K562 (cell line): Measurements from ENCODE around the gene MALAT1. TPM values are rescaled to one million over a fixed set of nuclear protein-coding genes. Genes with fewer than 3 reads are reported as not detected.

Experiments
- CCAR2 ChIP-seq: fragments of 200-400 bp; formaldehyde crosslinking; IDR thresholded peaks from 2 replicates; pipeline ENCODE4 v1.6.1; 2017; ENCODE audit warnings: mild to moderate bottlenecking, low read depth, low read length
- FOXA3 ChIP-seq, 2 experiments: fragments of 450-650 bp in 1 of 2; sonication (generic) in 1 of 2; formaldehyde crosslinking; IDR thresholded peaks in 1 of 2; conservative IDR thresholded peaks in 1 of 2; 2 replicates each; pipeline versions ENCODE4 v1.4.0 to v1.8.0; 2020 to 2022; ENCODE audit warnings: mild to moderate bottlenecking in 2 of 2, missing genetic modification reagents in 1 of 2
- GTF2E2 ChIP-seq: fragments of 200-800 bp; sonication (Bioruptor generic); IDR thresholded peaks from 2 replicates; pipeline ENCODE4 v1.6.1; 2016; ENCODE audit warnings: missing genetic modification characterization, missing compliant biosample characterization
- KDM4B ChIP-seq, 2 experiments: fragments of 450-650 bp in 1 of 2; sonication (generic) in 1 of 2; IDR thresholded peaks; 2 replicates each; pipeline ENCODE4 v1.6.1; 2016 to 2017; ENCODE audit warnings: borderline replicate concordance in 2 of 2, antibody characterized with exemption in 1 of 2, low read depth in 1 of 2, mild to moderate bottlenecking in 1 of 2
- KLF10 ChIP-seq: fragments of 250-450 bp; sonication (Bioruptor Pico); IDR thresholded peaks from 2 replicates; pipeline ENCODE4 v1.6.1; 2021; ENCODE audit warnings: matching md5 sums
- MAFF ChIP-seq: IDR thresholded peaks from 2 replicates; pipeline ENCODE4 v1.6.1; 2012; ENCODE audit warnings: low read length, improper control_type of control experiment
- MYBL2 ChIP-seq, 2 experiments: fragments of 450-650 bp in 1 of 2; sonication (generic) in 1 of 2; formaldehyde crosslinking in 1 of 2; IDR thresholded peaks; 2 replicates each; pipeline versions ENCODE4 v1.6.1 to v1.8.1; 2017 to 2022; ENCODE audit warnings: borderline replicate concordance in 1 of 2, inconsistent platforms in 1 of 2, low read depth in 1 of 2, mild to moderate bottlenecking in 1 of 2, missing genetic modification reagents in 1 of 2, moderate library complexity in 1 of 2
- RB1 ChIP-seq: fragments of 450-650 bp; IDR thresholded peaks from 2 replicates; pipeline ENCODE4 v1.6.1; 2017; ENCODE audit warnings: low read depth, mild to moderate bottlenecking
- SMAD1 ChIP-seq: fragments of 150-350 bp; IDR thresholded peaks from 2 replicates; pipeline ENCODE4 v1.6.1; 2014; ENCODE audit warnings: low read length, low read depth; ENCODE audit not compliant: partially characterized antibody
- SMARCA5 ChIP-seq: fragments of 450-650 bp; IDR thresholded peaks from 2 replicates; pipeline ENCODE4 v1.6.1; 2016
- SOX6 ChIP-seq: fragments of 450-650 bp; IDR thresholded peaks from 2 replicates; pipeline ENCODE4 v1.6.1; 2014; ENCODE audit warnings: mild to moderate bottlenecking
- TCF15 ChIP-seq: fragments of 250-450 bp; sonication (Bioruptor Pico); IDR thresholded peaks from 2 replicates; pipeline ENCODE4 v1.8.0; 2022; ENCODE audit warnings: moderate library complexity, mild to moderate bottlenecking, inconsistent platforms
- TSHZ1 ChIP-seq: fragments of 250-450 bp; sonication (Bioruptor Pico); IDR thresholded peaks from 2 replicates; pipeline ENCODE4 v1.4.0; 2020; ENCODE audit warnings: mild to moderate bottlenecking, moderate library complexity
- ZKSCAN8 ChIP-seq: fragments of 200-800 bp; sonication (Bioruptor generic); IDR thresholded peaks from 2 replicates; pipeline ENCODE4 v1.6.1; 2016; ENCODE audit warnings: missing genetic modification characterization, missing compliant biosample characterization
- ZNF263 ChIP-seq: sonication (generic); formaldehyde crosslinking; IDR thresholded peaks from 2 replicates; pipeline ENCODE4 v1.8.0; 2022; ENCODE audit warnings: mild to moderate bottlenecking, missing genetic modification reagents, borderline replicate concordance
- ZNF3 ChIP-seq: fragments of 250-450 bp; sonication (Bioruptor Pico); IDR thresholded peaks from 2 replicates; pipeline ENCODE4 v1.5.0; 2021; ENCODE audit warnings: mild to moderate bottlenecking, moderate library complexity
- polyA plus RNA-seq, 8 experiments: library from polyadenylated mRNA; depleted of rRNA in 4 of 8; stranded (reverse) in 5 of 8; unstranded in 3 of 8; fragments of >200 nt; fragmentation: Nextera tagmentation in 2 of 8; fragmentation: Illumina TruSeq in 1 of 8; extraction: Ambion mirVana in 2 of 8; extraction: Trizol in 1 of 8; gene quantifications; 2 replicates each; pipeline versions ENCODE4 v1.2.1 to v1.2.3, GENCODE V29; 2011 to 2014; ENCODE audit warnings: inconsistent platforms in 1 of 8, missing spikeins in 1 of 8
- total RNA-seq, 7 experiments: library from RNA; depleted of rRNA in 6 of 7; stranded (reverse); fragments of >200 nt in 6 of 7; fragmentation: Illumina TruSeq in 2 of 7; extraction: Trizol in 2 of 7; gene quantifications; 2 replicates each; pipeline versions ENCODE4 v1.2.1 to v1.2.3, GENCODE V29; 2011 to 2021; ENCODE audit warnings: low replicate concordance in 1 of 7
- TF ChIP-seq, protein P1 (sequence below): sonication (generic); formaldehyde crosslinking; IDR thresholded peaks from 2 replicates; pipeline ENCODE4 v1.8.1; 2023; ENCODE audit warnings: mild to moderate bottlenecking, missing genetic modification reagents, moderate library complexity
- TF ChIP-seq, protein P2 (sequence below): fragments of 450-650 bp; formaldehyde crosslinking; conservative IDR thresholded peaks from 2 replicates; pipeline ENCODE4 v1.4.0; 2022; ENCODE audit warnings: mild to moderate bottlenecking, missing genetic modification characterization
- TF ChIP-seq, protein P3 (sequence below): fragments of 450-650 bp; formaldehyde crosslinking; IDR thresholded peaks from 2 replicates; pipeline ENCODE4 v1.4.0; 2020; ENCODE audit warnings: mild to moderate bottlenecking, mixed read lengths

The MALAT1 gene
- total and polyA plus RNA-seq, 9 of the 15 experiments (the other 6 are each of a cell fraction or from before 2014, with no cell fraction given), result 363 to 8,715 (median 2,351) TPM

GRCh38 chr11:65524741-65525545 lies 26.1 kb downstream of the MALAT1 start, which contains the start of gene SCYL1 (continued):
- TF ChIP-seq, protein P1, sequence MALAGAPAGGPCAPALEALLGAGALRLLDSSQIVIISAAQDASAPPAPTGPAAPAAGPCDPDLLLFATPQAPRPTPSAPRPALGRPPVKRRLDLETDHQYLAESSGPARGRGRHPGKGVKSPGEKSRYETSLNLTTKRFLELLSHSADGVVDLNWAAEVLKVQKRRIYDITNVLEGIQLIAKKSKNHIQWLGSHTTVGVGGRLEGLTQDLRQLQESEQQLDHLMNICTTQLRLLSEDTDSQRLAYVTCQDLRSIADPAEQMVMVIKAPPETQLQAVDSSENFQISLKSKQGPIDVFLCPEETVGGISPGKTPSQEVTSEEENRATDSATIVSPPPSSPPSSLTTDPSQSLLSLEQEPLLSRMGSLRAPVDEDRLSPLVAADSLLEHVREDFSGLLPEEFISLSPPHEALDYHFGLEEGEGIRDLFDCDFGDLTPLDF (CRISPR knock-in tag), result no peak
- TF ChIP-seq GTF2E2 (tag) (no peak), ZNF3 (no peak), RB1 (peak; percentile 77), SMAD1 (no peak), SMARCA5 (no peak), MAFF (no peak), ZNF263 (CRISPR knock-in tag) (no peak), ZKSCAN8 (CRISPR knock-in tag) (no peak), SOX6 (no peak), MYBL2 (IDR thresholded peaks at IDR 0.05; ENCODE audit: low read depth) (no peak), MYBL2 (CRISPR knock-in tag; IDR thresholded peaks at IDR 0.05; ENCODE audit: borderline replicate concordance) (no peak), KDM4B (IDR thresholded peaks at IDR 0.05; ENCODE audit: borderline replicate concordance in 2 of 2, low read depth in 1 of 2) (no peak), KLF10 (no peak), CCAR2 (no peak), FOXA3 (CRISPR knock-in tag; conservative IDR thresholded peaks at IDR 0.05 in 1 of 2, IDR thresholded peaks at IDR 0.05 in 1 of 2) (peak in 1 of 2 experiments; percentile 53; a peak in 1 of 4 replicates), TCF15 (CRISPR knock-in tag) (no peak), TSHZ1 (no peak)
- TF ChIP-seq, protein P2, sequence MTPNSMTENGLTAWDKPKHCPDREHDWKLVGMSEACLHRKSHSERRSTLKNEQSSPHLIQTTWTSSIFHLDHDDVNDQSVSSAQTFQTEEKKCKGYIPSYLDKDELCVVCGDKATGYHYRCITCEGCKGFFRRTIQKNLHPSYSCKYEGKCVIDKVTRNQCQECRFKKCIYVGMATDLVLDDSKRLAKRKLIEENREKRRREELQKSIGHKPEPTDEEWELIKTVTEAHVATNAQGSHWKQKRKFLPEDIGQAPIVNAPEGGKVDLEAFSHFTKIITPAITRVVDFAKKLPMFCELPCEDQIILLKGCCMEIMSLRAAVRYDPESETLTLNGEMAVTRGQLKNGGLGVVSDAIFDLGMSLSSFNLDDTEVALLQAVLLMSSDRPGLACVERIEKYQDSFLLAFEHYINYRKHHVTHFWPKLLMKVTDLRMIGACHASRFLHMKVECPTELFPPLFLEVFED (CRISPR knock-in tag), result no peak
- TF ChIP-seq, protein P3, sequence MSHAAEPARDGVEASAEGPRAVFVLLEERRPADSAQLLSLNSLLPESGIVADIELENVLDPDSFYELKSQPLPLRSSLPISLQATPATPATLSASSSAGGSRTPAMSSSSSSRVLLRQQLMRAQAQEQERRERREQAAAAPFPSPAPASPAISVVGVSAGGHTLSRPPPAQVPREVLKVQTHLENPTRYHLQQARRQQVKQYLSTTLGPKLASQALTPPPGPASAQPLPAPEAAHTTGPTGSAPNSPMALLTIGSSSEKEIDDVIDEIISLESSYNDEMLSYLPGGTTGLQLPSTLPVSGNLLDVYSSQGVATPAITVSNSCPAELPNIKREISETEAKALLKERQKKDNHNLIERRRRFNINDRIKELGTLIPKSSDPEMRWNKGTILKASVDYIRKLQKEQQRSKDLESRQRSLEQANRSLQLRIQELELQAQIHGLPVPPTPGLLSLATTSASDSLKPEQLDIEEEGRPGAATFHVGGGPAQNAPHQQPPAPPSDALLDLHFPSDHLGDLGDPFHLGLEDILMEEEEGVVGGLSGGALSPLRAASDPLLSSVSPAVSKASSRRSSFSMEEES (CRISPR knock-in tag), result peak; percentile 76
